SKM-1 (cell line): Measurements from ENCODE around the gene SLC10A7.
"Not testable (repeated sequence)": the region's sequence is repeated elsewhere in the genome, so short reads cannot be mapped to it uniquely, and the experiment has no call there.

ENCODE experiments used
- DNase-seq: peaks from one replicate; lab custom pipeline; 2025; ENCODE audit not compliant: unreplicated experiment; lab: John Stamatoyannopoulos, UW

SLC10A7 gene

GRCh38 chr4:146367347-146367746, 154.4 kb downstream of the SLC10A7 start:
- no peak for DNase-seq

GRCh38 chr4:146359771-146360170, 162.0 kb downstream of the SLC10A7 start:
- no peak for DNase-seq

GRCh38 chr4:146350114-146350513, 171.6 kb downstream of the SLC10A7 start:
- not testable (repeated sequence) for DNase-seq

GRCh38 chr4:146349306-146349705, 172.4 kb downstream of the SLC10A7 start:
- no peak for DNase-seq

GRCh38 chr4:146347822-146348221, 173.9 kb downstream of the SLC10A7 start:
- no peak for DNase-seq

GRCh38 chr4:146346276-146346675, 175.5 kb downstream of the SLC10A7 start:
- no peak for DNase-seq

GRCh38 chr4:146343776-146344175, 178.0 kb downstream of the SLC10A7 start:
- DNase-seq: no peak

GRCh38 chr4:146343199-146343598, 178.5 kb downstream of the SLC10A7 start:
- DNase-seq: no peak

GRCh38 chr4:146342600-146343192, 179.0 kb downstream of the SLC10A7 start:
- no peak for DNase-seq

GRCh38 chr4:146340798-146341197, 180.9 kb downstream of the SLC10A7 start:
- DNase-seq: peak; percentile 8

GRCh38 chr4:146338512-146338911, 183.2 kb downstream of the SLC10A7 start:
- DNase-seq: no peak

- no peak for DNase-seq
Observed at GRCh38 chr4:146336410-146336807, 185.3 kb downstream of the SLC10A7 start.

GRCh38 chr4:146335763-146336409, 185.9 kb downstream of the SLC10A7 start:
- DNase-seq: no peak

- no peak for DNase-seq
Observed at GRCh38 chr4:146334862-146335449, 186.8 kb downstream of the SLC10A7 start.

- no peak for DNase-seq
Observed at GRCh38 chr4:146333895-146334262, 187.9 kb downstream of the SLC10A7 start.

- DNase-seq: no peak
Observed at GRCh38 chr4:146333187-146333894, 188.4 kb downstream of the SLC10A7 start.

- no peak for DNase-seq
Observed at GRCh38 chr4:146330392-146330791, 191.3 kb downstream of the SLC10A7 start.

- no peak for DNase-seq
Observed at GRCh38 chr4:146329050-146329716, 192.6 kb downstream of the SLC10A7 start.

- DNase-seq: no peak
Observed at GRCh38 chr4:146327859-146328650, 193.7 kb downstream of the SLC10A7 start.

GRCh38 chr4:146318894-146319293, 202.8 kb downstream of the SLC10A7 start:
- no peak for DNase-seq

- DNase-seq: no peak
Observed at GRCh38 chr4:146317783-146318182, 204.0 kb downstream of the SLC10A7 start.
